Gastroesophageal sphincter (tissue), 3 donors: ENCODE measurements around the gene SLC43A1.

ENCODE experiments used
- EP300 ChIP-seq: sonication (generic); formaldehyde crosslinking; IDR thresholded peaks from one replicate; pipeline ENCODE4 v1.6.1; 2017; ENCODE audit warnings: antibody characterized with exemption, mild to moderate bottlenecking
- POLR2A ChIP-seq, 2 donors: fragments of 450-650 bp; IDR thresholded peaks; one replicate each; pipeline ENCODE4 v1.6.1; 2017; ENCODE audit warnings: antibody characterized with exemption in 2 of 2, mild to moderate bottlenecking in 2 of 2, moderate library complexity in 1 of 2
- POLR2AphosphoS5 ChIP-seq: sonication (generic); formaldehyde crosslinking; IDR thresholded peaks from one replicate; pipeline ENCODE4 v1.6.1; 2017; ENCODE audit warnings: antibody characterized with exemption
- TF ChIP-seq, protein P1 (sequence below), 4 experiments: fragments of 200-600 bp in 2 of 4; fragments of 450-650 bp in 2 of 4; sonication (generic) in 1 of 4; IDR thresholded peaks; one replicate each; pipeline ENCODE4 v1.5.1; 2017 to 2019; ENCODE audit warnings: antibody characterized with exemption in 4 of 4, mild to moderate bottlenecking in 2 of 4, moderate library complexity in 2 of 4

DNA sequence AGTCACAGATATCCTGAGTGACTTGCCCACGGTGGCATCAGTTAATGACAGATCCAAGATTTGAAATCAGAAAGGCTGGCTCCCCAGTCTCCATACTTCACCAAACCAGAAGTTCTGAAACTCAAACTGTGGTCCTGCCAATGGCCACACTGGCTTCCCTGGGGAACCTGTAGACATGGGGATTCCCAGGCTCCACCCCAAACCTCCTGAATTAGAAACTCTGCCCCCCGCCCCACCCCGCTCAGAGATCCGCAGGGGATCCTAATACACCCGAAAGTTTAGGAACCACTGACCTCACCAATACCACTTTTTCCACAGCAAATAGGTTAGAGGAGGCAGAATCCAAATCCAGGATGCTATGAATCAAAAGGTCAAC, 39.8 kb downstream of the SLC43A1 start:
- TF ChIP-seq, protein P1, sequence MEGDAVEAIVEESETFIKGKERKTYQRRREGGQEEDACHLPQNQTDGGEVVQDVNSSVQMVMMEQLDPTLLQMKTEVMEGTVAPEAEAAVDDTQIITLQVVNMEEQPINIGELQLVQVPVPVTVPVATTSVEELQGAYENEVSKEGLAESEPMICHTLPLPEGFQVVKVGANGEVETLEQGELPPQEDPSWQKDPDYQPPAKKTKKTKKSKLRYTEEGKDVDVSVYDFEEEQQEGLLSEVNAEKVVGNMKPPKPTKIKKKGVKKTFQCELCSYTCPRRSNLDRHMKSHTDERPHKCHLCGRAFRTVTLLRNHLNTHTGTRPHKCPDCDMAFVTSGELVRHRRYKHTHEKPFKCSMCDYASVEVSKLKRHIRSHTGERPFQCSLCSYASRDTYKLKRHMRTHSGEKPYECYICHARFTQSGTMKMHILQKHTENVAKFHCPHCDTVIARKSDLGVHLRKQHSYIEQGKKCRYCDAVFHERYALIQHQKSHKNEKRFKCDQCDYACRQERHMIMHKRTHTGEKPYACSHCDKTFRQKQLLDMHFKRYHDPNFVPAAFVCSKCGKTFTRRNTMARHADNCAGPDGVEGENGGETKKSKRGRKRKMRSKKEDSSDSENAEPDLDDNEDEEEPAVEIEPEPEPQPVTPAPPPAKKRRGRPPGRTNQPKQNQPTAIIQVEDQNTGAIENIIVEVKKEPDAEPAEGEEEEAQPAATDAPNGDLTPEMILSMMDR (IDR thresholded peaks at IDR 0.05) = no peak
- TF ChIP-seq POLR2AphosphoS5 = no peak
- TF ChIP-seq EP300 = no peak
- no peak for TF ChIP-seq POLR2A (IDR thresholded peaks at IDR 0.05)
